ENCODE data around the gene IFNA2.
"Not testable (repeated sequence)": the region's sequence is repeated elsewhere in the genome, so short reads cannot be mapped to it uniquely, and the experiment has no call there.

The IFNA2 gene

GRCh38 chr9:21399956-21400355 is 14.8 kb upstream of the IFNA2 start:
- TF ChIP-seq CTCF (IDR thresholded peaks at IDR 0.05; ENCODE audit: low read depth, low read length) = no peak

GRCh38 chr9:21398955-21399489 is 13.8 kb upstream of the IFNA2 start:
- no peak for TF ChIP-seq CTCF (IDR thresholded peaks at IDR 0.05; ENCODE audit: low read depth, low read length)

More at GRCh38 chr9:21399956-21400355, 14.8 kb upstream of the IFNA2 start:
- no peak for DNase-seq (ENCODE audit: extremely low read depth, low read depth)

GRCh38 chr9:21395778-21396717 is 10.8 kb upstream of the IFNA2 start:
- DNase-seq (ENCODE audit: extremely low read depth, low read depth) = no peak

More at GRCh38 chr9:21398955-21399489, 13.8 kb upstream of the IFNA2 start:
- DNase-seq (ENCODE audit: extremely low read depth, low read depth) = no peak

GRCh38 chr9:21392270-21392669 is 7.1 kb upstream of the IFNA2 start:
- no peak; the same call in 1 of the 2 replicates for TF ChIP-seq CTCF (IDR thresholded peaks at IDR 0.05; ENCODE audit: low read depth, low read length)
- DNase-seq (ENCODE audit: extremely low read depth, low read depth) = no peak

More at GRCh38 chr9:21395778-21396717, 10.8 kb upstream of the IFNA2 start:
- TF ChIP-seq CTCF (IDR thresholded peaks at IDR 0.05; ENCODE audit: low read depth, low read length) = peak; percentile 89

GRCh38 chr9:21383627-21384026 is 1.6 kb downstream of the IFNA2 start:
- DNase-seq (ENCODE audit: extremely low read depth, low read depth) = no peak
- TF ChIP-seq CTCF (IDR thresholded peaks at IDR 0.05; ENCODE audit: low read depth, low read length) = no peak

GRCh38 chr9:21381448-21382339 is 3.5 kb downstream of the IFNA2 start:
- TF ChIP-seq CTCF (IDR thresholded peaks at IDR 0.05; ENCODE audit: low read depth, low read length) = no peak
- DNase-seq (ENCODE audit: extremely low read depth, low read depth) = no peak

GRCh38 chr9:21371467-21371866 is 13.7 kb downstream of the IFNA2 start:
- DNase-seq (ENCODE audit: extremely low read depth, low read depth) = not testable (repeated sequence)
